Inflammatory macrophage treated with lipopolysaccharide for 1 hour (primary cell): ENCODE data around the gene SCAF4.
A peak's percentile ranks its signal among the peaks of the same experiment; 100 is the strongest.
"Not testable (repeated sequence)": the region's sequence is repeated elsewhere in the genome, so short reads cannot be mapped to it uniquely, and the experiment has no call there.

ENCODE experiments used
- DNase-seq, 2 donors: peaks; one replicate each; pipeline ENCODE4 v3.0.0-alpha.2; 2020 to 2022

SCAF4 gene

GRCh38 chr21:31737586-31738397, 5.9 kb upstream of the SCAF4 start:
- DNase-seq, result not testable (repeated sequence)

- no peak for DNase-seq
Observed at GRCh38 chr21:31735511-31735992, 3.6 kb upstream of the SCAF4 start.

GRCh38 chr21:31733551-31734149, 1.7 kb upstream of the SCAF4 start:
- no peak for DNase-seq

GRCh38 chr21:31732597-31733550, 956 bp upstream of the SCAF4 start:
- DNase-seq, result peak in 1 of 2 donors; percentile 54

- peak in 1 of 2 donors; percentile 81 for DNase-seq
Observed at GRCh38 chr21:31731056-31731856, 662 bp downstream of the SCAF4 start.

GRCh38 chr21:31730712-31731055, 1.2 kb downstream of the SCAF4 start:
- peak in 1 of 2 donors; percentile 76 for DNase-seq

GRCh38 chr21:31729622-31730343, 2.1 kb downstream of the SCAF4 start:
- no peak for DNase-seq

GRCh38 chr21:31728952-31729351, 3.0 kb downstream of the SCAF4 start:
- DNase-seq, result no peak

GRCh38 chr21:31728191-31728590, 3.7 kb downstream of the SCAF4 start:
- no peak for DNase-seq

GRCh38 chr21:31727181-31727580, 4.7 kb downstream of the SCAF4 start:
- DNase-seq, result no peak

GRCh38 chr21:31726407-31726806, 5.5 kb downstream of the SCAF4 start:
- DNase-seq, result no peak

- no peak for DNase-seq
Observed at GRCh38 chr21:31725202-31725839, 6.6 kb downstream of the SCAF4 start.

- DNase-seq, result no peak
Observed at GRCh38 chr21:31724552-31724951, 7.4 kb downstream of the SCAF4 start.

- no peak for DNase-seq
Observed at GRCh38 chr21:31721381-31721780, 10.5 kb downstream of the SCAF4 start.

- no peak for DNase-seq
Observed at GRCh38 chr21:31720739-31721138, 11.2 kb downstream of the SCAF4 start.

- DNase-seq, result no peak
Observed at GRCh38 chr21:31720330-31720729, 11.6 kb downstream of the SCAF4 start.

- no peak for DNase-seq
Observed at GRCh38 chr21:31716106-31716505, 15.8 kb downstream of the SCAF4 start.

GRCh38 chr21:31714741-31715365, 17.1 kb downstream of the SCAF4 start:
- no peak for DNase-seq

GRCh38 chr21:31713973-31714740, 17.8 kb downstream of the SCAF4 start:
- DNase-seq, result no peak

- DNase-seq, result no peak
Observed at GRCh38 chr21:31713115-31713514, 18.8 kb downstream of the SCAF4 start.
